Embryonic facial prominence (tissue), 1 donor: Measurements from ENCODE around the gene HTR3A.
A peak's percentile ranks its signal among the peaks of the same experiment; 100 is the strongest.

Experiments
- DNase-seq: peaks from one replicate; pipeline ENCODE4 v3.0.0-alpha.2; 2016; ENCODE audit errors: extremely low spot score

The HTR3A gene

DNA sequence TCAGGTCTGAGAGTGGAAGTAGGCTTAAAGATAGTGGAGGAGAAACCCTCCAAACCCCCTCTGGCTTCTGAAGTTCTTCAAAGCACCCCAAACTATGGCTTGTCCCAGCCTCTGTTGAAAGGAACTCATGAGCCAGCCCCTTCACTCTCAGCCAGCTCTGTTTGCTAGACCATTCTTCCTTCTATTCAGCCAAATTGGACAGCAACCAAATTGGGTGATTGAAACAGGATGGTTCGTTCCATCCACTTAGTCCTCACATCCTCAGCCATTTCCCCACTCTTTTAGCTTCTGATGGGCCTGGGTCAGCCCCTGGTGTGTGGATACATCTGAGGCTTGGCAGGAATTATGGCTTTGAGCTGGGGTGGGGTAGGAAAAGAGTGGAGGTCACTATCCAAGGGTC lies 4.5 kb downstream of the HTR3A start:
- DNase-seq: no peak

DNA sequence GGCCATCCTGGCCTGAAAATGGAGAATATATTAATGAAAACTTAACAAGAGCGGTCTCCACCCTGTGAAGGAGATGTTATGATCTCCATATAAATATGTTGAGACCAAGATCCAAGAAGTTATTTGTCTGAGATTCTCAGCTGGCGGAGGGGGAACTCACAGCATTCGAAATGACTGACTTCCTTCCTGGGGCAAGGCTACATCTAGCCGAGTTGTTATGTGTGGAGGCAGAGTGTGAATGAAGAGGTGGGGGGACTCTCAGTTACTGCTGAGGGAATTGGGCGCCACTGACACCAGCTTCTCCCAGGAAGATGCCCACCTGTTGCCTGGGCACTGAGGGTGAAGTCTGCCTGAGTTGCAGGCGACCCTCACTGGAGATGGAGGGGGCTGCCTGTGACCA lies 5.9 kb downstream of the HTR3A start:
- DNase-seq: no peak

DNA sequence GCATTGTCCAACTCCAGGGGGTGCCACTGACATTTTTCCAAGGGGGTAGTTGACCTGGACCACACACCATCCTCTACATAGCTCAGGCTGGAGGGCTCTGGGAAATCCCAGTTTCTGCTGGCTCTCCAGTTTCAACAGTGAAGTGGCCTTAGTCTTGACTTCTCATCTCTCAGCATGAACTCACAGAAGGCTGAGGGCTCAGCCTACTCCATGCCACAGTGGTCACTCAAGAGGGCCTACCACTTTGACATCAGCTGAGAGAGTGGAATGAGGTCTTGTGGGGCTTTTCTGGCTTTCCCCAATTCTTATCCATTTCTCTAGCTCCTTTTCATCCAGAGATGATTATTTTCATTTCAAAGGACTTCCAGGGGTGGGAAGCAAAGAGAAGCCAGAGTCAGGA lies 7.4 kb downstream of the HTR3A start:
- no peak for DNase-seq

DNA sequence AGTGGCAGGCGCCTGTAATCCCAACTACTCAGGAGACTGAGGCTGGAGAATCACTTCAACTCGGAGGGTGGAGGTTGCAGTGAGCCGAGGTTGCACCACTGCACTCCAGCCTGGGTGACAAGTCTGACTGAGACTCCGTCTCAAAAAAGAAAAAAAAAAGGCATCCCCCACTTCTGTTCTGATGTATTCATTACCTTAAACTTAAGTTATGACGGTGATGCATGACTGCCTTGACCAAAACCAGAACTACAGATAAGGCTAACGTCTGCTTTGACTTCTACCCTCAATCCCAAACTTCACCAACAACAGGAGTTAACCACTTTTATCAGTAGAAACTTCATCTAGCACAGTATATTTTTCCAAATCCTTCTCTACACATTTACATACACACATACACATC lies 9.9 kb downstream of the HTR3A start:
- no peak for DNase-seq

DNA sequence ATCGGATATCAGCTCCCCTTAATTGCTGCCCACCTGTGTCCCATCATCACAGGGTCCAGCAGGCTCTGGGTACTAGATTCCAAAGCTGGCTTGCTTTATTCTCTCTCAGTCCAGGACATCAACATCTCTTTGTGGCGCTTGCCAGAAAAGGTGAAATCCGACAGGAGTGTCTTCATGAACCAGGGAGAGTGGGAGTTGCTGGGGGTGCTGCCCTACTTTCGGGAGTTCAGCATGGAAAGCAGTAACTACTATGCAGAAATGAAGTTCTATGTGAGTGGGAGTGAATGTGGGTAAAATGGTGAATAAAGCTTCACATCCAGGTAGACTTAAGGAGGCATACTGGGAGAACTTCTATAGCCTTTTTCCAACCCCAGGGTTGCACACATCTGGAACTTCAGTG lies 11.0 kb downstream of the HTR3A start:
- no peak for DNase-seq

DNA sequence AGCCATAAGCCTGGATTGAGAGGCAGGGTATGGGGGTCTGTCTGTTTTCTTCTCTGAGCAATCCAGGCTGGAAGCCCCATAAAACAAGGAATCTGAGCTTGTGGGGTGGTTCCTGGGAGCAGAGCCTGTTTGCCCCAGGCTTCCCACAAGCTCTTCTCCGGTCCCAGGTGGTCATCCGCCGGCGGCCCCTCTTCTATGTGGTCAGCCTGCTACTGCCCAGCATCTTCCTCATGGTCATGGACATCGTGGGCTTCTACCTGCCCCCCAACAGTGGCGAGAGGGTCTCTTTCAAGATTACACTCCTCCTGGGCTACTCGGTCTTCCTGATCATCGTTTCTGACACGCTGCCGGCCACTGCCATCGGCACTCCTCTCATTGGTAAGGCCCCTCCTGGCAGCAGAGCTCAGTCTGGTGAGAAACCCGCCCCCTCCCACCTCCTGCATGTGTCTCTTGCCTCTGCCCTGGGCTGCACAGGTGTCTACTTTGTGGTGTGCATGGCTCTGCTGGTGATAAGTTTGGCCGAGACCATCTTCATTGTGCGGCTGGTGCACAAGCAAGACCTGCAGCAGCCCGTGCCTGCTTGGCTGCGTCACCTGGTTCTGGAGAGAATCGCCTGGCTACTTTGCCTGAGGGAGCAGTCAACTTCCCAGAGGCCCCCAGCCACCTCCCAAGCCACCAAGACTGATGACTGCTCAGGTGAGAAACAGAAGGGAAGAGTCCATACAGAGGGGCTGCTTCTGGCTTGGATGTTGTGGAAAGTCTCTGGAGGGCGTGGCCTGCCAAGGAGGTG lies 11.6 kb downstream of the HTR3A start:
- DNase-seq: no peak

DNA sequence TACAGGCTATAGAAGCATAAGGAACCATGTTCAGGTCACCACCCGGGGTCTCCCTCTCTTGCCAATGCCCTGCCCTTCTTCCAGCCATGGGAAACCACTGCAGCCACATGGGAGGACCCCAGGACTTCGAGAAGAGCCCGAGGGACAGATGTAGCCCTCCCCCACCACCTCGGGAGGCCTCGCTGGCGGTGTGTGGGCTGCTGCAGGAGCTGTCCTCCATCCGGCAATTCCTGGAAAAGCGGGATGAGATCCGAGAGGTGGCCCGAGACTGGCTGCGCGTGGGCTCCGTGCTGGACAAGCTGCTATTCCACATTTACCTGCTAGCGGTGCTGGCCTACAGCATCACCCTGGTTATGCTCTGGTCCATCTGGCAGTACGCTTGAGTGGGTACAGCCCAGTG lies 14.5 kb downstream of the HTR3A start:
- no peak for DNase-seq

DNA sequence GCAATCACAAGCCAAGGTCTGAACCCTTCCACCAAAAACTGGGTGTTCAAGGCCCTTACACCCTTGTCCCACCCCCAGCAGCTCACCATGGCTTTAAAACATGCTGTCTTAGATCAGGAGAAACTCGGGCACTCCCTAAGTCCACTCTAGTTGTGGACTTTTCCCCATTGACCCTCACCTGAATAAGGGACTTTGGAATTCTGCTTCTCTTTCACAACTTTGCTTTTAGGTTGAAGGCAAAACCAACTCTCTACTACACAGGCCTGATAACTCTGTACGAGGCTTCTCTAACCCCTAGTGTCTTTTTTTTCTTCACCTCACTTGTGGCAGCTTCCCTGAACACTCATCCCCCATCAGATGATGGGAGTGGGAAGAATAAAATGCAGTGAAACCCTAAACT lies 15.0 kb downstream of the HTR3A start:
- no peak for DNase-seq

DNA sequence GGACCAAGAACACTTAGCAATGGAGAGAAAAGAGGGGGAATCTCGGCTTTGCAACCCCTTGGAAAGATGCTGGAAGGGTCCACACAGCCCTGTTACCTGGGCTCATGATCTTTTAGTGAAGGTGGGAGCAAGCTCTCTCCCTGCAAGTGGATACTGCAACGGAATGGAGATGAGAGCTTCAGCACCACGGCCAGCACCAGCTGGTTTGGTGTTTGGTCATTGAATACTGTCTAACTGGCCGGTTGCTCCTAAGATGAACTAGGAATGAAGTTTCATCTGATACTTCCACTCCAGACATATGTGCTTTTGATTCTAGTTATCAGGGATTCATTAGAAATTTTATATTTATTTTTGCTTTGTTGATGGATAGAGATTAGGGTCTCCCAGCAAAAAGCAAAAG lies 16.3 kb downstream of the HTR3A start:
- peak; percentile 13 for DNase-seq

DNA sequence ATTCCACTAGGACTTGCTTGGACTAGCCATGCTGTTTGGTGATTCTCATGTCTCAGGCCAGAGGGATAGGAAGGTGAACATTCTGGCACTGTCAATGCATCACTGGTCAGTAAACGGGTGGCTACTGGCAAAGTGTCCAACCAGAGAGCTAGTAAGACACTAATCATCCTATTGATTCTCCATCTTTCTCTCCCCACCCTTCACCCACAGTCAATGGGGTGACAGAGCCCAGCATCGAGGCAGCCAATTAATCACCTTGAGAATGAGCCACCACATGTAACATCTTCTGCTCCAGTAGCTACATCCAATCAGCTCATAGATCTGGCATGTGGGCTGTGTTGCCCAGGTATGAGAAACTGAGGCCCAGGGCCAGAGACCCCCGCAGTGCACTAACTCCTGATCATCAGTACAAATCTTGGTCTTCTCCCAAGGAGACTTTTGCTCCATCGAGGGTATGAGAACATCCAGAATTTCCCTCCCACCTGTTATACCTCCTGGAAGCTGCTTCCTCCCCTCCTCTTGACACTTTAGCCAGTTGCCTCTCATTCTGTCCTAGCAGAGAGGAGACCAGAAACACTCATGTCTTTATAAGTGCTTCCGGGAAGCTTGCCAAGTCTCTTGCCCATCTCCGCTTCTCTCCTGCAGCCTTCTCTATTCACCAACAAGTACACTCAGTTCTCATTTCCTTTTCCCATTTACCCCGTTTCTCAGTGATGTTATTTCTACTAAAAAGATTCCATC lies 17.0 kb downstream of the HTR3A start:
- DNase-seq: no peak

DNA sequence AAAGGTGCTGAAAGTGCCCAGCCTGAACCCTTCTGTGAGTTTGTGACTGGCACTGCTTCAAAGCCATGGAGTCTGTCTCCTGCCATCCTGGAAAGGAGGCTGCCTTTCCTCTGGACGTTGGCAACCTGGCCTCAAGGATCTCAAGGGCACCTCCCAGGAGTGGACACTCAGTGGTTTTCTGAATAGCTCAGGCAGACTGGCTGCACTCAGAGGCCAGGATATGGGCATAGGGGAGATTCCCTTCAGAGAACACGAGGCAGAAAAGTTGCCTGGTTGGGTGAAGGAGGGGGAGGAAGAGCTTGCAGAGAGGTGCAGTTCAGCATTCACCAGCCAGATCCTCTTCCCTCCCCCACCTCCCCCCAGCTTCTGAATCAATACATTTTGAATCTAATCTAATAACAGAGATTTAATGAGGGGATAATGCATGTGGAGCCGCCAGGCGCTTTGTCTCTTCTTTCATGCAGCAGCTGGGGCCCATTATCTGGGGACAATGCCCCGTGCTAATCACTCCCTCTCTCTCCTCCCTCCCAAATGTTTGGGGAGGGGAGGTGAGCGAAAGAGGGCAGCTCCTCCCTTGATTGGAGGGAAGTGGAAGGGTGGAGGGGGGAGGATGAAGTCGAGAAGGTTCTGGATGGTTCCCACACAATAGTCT lies 17.7 kb downstream of the HTR3A start:
- no peak for DNase-seq

DNA sequence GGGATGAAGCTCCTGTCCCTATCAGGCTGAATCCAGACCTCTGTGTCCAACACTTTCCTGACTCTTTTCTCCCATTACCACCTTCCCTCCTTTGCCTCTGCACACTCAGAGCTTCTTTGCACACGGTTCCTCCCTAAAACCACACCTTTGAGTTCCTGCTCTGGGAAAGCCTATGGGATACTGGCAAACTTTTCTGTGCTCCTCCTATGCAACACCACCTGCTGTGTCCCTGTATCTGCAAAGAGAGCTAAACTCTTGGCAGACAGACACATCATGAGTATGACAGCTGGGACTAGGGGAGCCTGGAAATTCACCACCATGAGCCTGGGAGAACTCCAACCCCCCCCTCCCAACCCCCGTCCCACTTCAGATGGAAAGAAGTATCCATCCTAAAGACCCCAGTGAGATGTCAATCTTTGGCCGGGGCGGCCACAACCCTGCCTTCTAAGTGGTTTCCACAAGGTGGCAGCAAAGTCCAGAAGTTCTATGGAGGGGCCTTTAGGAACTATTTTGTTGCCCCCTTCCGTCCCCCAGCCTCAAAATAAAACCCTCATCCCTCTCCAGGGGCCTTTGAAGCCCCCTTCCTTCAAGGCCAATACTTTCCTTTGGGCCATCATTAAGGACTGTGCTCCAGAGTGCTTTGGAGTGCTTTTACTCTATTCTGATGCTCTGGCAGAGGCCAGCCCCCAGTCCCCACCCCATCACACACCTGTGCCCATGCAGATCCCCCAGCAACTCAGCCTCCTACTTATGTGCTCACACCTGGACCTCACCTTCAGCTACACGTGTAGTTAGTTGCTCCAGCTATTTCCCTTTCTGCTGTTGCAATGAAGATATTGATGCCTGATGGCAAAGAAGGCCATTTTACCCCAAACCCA lies 19.4 kb downstream of the HTR3A start:
- no peak for DNase-seq

DNA sequence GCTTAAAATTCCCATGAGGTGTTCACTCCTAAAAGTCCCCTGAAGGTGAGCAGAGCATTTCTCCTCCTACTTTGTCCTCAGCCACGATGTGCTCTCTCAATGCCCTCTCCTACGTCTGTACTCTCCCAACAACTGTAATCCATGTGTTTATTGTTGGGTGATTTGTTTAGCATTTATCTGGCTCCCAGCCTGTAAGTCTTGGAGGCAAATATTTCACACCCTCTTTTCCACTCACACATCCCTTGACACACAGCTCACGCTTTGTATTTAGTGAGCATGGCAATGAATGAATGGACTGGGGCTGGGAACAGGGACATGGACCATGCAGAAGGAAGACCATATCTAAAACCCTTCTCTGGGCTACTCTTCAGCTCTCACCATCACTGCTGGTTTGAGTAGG lies 22.6 kb downstream of the HTR3A start:
- DNase-seq: no peak

DNA sequence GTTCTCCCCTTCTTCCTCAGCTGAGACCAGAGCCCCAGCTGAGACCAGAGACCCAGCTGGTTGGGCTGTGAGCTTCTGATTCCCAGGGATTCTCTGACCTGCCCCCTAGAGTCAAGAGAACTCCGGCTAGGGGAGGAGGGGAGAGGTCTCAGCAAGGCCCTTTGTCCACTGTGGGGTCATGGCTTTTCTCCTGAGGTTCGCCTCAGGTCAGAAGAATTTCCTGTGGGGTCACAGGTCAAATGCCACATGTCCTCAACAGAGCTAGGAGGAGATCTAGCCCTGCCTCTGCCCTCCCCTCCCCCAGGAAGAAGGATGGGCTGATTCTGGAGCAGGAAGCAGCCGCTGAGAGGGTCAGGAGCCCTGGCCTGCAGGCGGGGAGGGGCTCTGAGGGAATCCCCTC lies 23.7 kb downstream of the HTR3A start:
- no peak for DNase-seq

DNA sequence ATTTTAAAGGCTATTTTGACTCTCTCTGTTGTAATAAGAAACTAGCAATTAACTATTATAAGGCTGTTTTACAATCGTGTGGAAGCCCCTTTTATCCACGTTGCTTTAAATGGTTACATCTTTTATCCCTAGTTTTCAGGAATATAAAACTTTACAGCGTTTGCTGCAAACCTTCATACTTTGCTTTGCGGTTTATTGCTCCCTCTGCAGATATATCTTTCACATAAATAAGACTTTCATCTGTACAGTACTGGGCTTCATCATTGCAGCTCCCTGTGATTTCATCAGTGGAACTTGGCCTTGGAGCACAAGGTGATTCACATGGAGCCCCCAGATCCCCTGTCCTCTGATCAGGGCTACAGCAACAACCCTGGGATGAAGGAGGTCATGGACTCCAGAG lies 25.6 kb downstream of the HTR3A start:
- DNase-seq: no peak

DNA sequence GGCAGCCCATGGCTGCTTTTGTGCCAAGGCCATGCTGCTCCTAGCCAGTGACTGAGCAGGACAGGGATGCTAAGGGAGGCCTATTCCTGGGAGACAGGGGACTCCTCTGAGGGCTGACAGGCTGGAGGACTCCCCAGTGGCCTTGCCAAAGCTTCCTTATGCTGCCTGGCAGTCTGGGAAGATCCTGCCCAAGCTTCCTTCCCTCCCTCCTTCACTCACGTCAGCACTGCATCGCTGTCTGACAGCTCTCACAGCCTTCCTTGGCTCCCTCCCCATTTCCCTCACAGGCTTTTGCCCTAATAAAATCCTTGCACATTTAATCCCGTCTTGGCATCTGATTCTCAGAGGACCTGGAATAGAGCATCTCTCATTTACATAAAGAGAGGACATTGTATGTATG lies 26.5 kb downstream of the HTR3A start:
- no peak for DNase-seq

DNA sequence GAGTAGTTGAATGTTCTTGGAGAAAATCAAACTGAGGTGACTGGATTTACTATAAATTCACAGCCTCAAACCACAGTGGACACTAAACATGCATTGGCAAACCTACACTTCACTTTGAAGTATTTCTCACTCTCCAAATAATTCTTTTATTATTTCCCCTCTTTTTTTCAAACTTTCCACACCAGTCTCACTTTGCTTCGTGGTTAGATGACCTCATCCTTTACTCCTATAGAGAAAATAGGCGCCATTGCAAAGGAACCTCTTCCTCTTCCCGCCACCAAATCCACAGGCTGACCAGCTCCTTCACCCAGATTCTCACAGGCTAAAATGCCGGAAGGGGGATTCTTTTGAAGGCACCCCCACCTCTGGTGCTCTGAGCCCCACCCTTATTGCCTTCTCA lies 33.4 kb downstream of the HTR3A start:
- no peak for DNase-seq

DNA sequence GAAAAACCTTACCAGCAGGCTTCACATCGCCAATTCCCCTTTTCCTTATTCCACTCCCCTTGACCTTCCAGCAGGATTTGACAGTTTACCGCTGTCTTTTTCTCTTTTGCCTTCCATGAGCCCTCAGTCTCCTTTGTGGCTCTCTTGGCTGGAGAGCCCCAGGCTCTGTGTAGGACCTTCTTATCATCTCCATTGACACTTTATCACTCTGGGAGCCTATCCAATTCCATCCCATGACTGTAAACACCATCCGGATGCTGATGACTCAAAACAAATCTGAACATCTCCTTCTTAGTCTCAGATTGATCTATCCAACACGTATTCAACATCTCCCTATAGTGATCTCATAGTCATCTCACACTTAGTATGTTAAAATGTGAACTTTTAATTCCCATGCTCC lies 36.0 kb downstream of the HTR3A start:
- no peak for DNase-seq

DNA sequence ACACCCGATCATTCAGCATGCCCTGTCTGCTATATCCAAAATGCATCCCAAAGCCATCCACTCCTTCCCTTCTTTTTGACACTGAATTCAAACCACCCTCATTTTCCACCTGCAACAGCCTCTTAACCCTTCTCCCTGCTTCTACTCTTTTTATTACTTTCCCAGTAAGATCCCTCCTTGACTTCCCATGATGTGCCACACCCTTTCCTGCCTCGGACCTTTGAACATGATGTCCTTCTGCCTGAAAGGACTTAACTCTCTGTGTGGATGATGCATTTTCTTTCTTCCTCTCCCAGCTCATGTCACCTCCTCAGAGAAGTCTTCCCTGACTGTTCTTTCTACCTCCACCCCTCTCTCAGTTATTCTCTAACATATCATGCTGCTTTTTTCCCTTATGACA lies 36.5 kb downstream of the HTR3A start:
- DNase-seq: no peak

DNA sequence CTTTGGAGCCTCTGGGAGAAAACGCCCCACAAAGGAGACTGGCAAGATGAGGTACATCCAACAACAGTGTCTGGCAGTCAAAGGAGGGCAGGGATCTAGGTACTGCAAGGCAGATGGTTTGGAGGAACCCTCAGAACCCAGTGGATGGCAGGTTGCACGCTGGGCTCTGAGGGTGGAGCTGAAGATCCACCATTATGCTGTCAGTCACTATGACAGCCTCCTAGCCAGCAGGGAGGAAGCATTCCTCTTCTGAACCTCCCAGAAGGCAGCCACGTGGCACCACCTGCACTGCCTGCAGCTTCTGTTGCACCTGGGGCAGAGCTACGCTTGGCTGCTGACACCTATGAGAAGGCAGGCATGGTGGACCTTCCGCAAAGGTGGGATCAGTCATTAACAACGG lies 40.2 kb downstream of the HTR3A start:
- DNase-seq: no peak

DNA sequence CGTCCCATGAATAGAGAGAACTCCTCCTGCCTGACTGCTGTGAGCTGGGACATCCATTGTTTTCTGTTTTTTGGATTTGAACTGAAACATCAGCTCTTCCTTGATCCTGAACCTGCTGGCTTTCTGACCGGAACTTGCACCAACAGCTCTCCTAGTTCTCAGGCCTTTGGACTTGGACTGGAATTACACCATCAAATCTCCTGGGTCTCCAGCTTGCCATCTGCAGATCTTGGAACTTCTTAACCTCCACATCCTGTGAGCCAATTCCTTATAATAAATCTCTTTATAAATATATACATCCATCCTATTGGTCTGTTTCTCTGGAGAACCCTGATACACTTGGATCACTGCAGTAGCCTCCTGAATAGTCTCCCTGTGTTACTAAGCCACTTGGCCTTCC lies 42.1 kb downstream of the HTR3A start:
- no peak for DNase-seq

DNA sequence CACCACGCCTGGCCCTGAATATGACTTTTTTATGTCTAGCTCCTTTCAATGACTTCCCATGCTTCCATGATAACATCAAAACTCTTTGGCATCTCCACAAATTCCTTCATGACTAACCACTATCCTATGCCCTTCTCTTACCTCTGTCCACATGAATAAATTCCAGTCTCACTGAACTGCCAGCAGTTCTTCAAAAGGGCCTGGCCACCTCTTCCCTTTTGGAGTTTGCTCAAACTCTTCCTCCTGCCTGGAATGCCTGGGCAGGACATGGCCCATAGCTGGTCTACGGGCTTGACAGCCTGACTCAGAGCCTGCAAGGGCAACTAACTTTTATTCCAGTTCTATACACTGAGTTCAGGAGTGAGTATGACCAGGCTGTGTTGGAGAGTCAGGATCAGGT lies 42.8 kb downstream of the HTR3A start:
- DNase-seq: no peak
